HG02623 (cell line): ENCODE data around the gene SGSM1.

Experiments used
- ATAC-seq: cut with Tn5 transposase; IDR thresholded peaks from one replicate; pipeline ENCODE4 v1.9.1; 2021; ENCODE audit warnings: moderate library complexity; ENCODE audit not compliant: unreplicated experiment

Gene SGSM1

DNA sequence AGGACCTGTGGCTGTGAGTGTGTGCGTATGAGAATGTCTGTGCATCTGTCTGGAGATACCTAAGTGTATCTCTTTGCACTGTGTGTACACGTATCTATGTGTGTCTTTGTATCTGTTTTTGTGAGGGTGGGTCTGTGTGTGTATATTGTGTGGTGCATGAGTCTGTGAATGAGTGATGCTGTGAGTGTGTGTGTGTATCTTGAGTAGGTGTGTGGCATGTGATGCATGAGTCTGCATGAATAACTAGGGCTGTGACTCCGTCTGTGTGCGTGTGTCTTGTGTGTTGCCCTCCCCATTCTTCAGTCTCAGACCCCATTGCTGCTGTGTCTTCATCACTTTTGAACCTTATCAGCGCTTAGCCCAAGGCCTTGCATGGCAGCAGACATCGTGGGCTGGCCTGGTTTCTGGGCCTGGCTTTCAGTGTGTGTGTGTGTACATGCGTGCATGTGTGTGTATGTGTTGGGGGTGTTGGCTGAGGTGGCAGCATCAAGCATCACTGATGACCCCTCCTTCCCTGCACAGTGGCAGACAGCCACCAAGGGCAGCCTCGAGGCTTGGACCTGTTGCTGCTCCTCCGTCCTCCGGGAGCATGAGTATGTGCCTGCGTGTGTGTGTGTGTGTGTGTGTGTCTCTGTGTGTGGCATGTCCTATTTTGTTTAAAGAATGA, 1.4 kb downstream of the SGSM1 start:
- ATAC-seq: no peak

DNA sequence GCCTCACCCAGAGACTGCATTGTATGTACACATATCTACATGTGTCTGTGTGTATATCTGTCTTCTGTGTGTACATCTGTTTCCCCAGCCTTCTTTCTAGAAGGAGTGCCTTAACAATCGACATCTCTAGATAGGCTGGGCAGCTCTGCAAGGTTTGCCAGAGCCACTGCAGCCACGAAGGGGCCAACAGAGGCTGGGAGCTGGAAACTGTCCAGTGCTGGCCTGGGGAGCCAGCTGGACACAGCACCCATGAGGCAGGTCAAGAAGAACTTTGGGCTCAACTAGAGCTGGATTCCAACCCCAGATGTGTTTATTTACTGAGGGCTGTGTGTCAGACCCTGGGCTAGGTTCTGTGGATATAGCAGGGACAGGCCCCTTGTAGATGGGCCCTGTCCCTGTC, 3.3 kb downstream of the SGSM1 start:
- no peak for ATAC-seq

DNA sequence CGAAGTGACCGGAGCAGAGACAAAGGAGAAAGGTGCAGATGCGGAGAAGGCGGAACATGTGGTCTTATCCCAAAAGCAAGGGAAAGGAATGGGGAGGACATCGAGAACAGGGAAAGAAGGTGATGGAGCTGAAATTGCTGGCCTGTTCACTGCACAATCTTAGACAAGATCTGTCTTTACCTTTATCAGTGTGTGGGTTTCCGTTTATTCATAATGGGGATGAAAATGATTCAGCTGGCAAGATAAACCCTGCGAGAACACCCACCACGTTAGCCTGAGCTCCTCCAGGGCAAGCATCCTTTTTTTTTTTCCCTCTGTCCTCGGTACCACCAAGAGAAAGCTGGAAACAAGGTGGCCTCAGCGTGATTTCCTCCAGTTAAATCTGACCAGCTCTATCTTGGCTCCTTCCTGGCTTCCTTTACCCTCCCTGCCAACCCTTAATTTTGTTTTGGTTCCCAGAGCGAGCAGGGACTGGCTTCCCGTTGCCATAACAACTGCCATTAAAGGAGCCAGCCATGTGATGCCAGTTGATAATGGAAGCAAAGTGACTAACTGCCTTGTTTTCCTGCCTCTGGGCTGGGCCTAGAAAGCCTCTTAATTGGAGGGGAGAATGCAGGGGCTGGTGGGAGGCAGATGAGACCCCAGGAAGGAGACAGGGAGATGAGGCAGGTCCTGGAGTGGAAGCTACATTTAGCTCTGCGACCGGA, 4.2 kb downstream of the SGSM1 start:
- ATAC-seq: no peak

DNA sequence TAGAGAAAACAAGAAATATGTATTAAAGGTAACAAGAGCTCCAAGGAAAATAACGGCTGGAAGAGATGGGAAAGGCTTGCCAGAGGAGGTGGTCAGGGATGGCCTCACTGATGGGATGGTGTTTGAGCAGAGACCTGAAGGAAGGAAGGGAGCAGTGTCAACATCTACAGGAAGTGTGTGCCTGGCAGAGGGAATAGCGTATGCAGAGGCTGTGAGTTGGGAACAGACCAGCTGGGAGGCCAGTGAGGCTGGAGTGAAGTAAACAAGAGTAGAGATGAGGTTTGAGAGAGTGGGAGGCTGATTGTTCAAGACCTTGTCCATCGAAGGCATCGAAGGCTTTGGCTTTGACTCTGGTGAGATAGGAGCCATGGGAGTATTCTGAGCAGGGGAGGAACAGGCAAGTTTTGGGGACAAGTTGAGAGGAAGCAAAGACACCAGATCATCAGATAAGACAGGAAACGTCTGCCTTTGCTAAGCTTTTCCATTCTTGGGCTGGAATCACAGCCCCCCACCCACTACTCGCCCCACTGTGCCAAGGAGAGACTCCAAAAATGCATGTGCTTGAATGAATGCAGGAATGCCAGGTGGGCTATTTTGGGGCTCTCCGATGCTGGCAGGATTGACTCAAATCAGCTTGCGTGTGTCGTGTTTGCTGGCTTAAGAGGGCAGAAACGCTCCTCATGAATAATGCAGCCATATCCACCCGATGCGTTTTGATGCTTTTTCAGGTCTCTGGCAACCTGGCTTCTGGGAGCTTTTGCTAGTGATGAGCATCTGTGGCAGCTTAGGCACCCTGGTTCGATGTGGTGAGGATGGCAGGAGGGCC, 7.2 kb downstream of the SGSM1 start:
- ATAC-seq: no peak

DNA sequence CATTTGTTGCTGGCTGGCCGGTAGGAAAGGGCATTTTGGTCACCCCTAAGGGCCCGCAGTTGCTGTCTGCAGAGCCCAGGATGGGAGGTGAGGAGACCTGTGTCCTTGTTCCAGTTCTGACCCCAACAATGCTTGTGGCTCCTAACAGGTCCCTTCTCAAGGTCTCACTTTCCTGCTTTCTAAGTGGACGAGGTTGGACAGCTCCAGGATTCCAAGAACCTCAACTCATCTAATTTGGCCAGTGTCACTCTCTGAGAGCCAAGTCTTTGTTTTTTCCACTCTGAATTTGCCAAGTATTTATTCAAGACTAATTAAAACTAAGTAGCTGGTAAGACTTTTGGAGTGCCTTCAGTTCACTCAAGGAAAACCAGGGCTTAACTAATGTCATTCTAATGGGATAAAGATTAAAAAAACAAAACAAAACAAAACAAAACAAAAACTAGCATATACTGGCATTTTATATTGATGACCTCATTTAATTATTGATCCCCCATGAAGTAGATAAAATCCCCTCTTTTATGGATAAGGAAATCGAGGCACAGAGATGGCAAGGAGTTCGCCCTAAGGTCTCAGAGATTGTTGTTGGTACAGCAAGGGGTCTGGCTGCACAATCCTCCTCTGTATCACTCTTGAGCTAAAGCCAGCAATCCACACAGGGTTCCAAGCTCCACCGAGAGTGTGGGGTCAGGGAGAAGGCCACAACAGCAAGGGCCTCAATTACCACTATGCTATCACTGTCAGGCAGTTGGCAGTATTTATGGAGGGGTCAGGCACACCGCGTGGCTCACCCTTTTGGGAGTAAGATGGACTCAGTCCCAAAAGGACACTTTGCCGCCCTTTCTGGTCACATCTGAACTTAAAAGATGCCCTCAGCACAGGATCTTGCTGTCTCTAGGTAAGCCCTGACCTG, 8.1 kb downstream of the SGSM1 start:
- no peak for ATAC-seq

- no peak for ATAC-seq
Observed at GRCh38 chr22:24816806-24817205, 10.8 kb downstream of the SGSM1 start.

GRCh38 chr22:24819487-24819886, 13.5 kb downstream of the SGSM1 start:
- no peak for ATAC-seq

DNA sequence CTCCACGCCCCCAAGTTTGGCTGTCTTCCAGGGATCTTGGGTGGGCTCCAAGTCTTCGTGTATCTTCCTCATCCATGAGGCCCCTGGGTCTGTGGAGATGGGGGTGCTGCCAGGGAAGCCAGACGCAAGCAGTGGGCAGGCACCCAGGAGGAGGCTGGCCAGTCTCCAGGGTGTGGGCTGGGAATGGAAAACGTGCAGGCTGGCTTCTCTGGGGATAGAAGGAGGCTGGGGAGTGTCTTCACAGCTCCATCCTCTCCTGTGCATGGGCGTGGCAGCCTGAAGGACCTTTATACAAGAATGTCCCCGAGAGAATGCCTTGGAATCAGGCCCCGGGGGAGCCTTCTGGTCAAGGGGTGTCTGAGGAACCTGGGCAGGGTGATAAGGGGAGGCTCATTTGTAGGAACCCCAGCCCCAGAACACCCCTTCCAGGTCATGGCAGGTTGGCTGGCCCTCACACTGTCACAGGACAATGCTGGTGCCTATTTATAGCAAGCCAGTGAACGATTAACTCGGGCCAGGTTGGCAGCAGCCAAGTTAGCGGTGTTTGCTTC, 14.0 kb downstream of the SGSM1 start:
- no peak for ATAC-seq

DNA sequence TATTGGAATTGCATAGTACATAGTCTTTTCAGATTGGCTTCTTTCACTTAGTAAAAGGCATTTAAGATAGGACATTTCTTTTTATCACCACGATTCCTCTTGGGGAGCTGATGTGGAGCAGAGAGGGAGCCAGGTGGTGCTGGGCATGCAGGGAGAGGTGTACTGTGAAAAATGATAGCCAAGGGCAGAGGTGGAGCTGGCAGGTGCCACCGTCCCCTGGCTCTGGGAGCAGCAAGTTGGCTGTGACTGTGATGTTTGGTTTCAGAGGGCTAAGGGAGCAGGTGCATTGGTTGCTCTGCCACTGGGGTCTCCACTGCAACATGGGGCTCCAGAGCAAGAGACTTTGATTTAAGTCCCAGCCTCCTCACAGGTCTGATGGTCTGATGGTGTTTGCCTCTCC, 16.5 kb downstream of the SGSM1 start:
- no peak for ATAC-seq

GRCh38 chr22:24823787-24824186, 17.8 kb downstream of the SGSM1 start:
- no peak for ATAC-seq

DNA sequence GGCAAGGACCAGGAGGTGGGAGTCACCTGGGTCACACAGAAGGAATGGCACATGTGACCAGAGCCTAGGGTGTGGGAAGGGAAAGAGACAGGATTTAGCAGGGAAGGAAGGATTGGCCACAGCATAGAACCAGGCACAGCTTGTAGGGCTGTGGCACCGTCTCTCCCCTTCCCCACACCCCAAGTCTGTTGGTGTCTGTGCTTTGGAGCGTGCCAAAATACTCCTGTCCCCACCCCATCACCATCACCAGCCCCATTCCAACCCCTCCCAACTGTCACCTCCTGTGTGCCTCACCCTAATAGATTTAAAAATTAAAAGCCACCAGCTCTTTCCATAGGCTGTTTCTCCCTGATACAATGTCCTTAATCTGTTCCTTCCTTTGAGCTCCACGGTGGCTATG, 18.2 kb downstream of the SGSM1 start:
- no peak for ATAC-seq

- no peak for ATAC-seq
Observed at GRCh38 chr22:24824915-24825314, 18.9 kb downstream of the SGSM1 start.

GRCh38 chr22:24826710-24827285, 20.8 kb downstream of the SGSM1 start:
- ATAC-seq: no peak

DNA sequence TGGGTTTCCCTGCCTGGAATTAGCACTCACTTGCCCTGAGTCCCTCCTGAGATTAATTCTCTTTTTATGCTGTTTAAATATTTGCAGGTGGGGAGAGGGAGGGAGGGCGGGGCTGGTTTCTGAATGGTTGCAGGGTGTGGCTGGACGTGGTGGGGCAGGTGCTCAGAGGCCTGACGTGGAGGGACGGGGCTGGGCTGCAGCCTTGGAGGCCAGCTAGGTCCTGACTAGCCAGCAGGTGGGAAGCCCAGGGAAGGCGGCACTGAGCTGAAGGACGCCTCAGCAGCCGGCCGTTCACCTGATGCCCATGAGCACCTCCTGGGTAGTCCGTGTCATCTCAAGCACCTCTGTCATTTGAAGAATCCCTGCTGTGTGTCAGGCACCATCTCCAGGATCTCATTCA, 21.3 kb downstream of the SGSM1 start:
- no peak for ATAC-seq

DNA sequence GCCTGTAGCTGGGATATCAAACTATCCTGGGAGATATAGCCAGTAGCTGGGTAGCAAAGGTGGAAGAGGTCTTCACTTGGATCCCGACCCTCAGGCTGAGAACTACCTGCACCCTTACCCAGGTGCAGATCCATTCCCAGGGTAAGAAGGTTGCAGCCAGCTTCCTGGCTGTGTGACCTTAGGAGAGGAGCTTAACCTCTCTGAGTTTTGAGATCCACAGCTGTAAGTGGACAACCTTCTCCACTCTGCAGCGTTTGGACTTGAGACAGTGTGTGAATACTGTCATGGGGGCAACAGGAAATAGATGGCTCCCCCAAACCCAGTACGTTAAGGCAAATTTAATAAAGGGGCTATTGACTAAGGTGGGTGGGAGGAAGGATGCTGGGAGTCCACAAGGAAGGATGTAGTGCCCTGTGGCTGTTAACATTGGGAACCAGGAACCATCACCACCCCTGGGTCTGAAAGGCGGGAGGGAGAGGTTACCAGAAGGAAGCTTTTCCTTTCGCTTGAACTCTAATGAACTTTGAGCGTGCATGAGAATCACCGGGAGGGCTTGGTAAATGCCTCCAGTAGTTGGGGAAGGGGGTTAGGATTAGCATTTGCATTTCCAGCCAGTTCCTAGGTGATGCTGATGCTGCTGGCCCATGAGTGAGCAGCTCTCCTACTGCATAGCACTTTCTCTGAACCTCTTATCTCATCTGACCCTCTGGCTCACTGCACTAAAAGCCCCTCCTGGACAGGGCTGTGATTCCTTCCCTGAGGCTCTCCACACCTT, 24.4 kb downstream of the SGSM1 start:
- ATAC-seq: no peak

GRCh38 chr22:24831687-24832086, 25.7 kb downstream of the SGSM1 start:
- ATAC-seq: no peak

DNA sequence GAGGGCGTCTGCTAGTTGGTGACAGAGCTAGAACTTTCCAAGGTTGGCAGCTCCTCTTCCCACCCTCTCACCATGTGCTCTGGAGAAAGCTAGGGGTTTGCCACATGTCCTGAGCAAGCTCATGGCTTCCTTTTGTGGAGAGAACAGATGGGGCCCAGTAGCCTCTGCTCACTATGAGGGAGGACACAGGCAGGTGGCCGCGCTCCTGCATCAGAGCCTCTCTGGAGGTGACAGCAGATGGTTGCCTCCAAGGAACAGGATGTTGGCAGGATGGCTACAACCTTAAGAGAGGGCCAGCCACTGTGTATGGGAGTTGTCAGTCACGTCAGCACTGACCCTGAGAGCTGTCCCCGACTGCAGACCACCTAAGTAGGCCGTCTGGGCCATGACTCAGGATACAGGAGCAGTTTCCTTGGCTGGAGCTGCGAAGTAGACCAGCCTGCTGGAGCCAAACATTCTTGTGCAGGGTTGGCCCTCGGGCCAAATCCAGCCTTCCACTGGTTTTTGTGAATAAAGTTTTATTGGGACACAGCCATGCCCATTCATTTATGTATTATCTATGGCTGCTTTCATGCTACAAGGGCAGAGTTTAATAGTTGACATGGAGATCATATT, 28.0 kb downstream of the SGSM1 start:
- no peak for ATAC-seq

DNA sequence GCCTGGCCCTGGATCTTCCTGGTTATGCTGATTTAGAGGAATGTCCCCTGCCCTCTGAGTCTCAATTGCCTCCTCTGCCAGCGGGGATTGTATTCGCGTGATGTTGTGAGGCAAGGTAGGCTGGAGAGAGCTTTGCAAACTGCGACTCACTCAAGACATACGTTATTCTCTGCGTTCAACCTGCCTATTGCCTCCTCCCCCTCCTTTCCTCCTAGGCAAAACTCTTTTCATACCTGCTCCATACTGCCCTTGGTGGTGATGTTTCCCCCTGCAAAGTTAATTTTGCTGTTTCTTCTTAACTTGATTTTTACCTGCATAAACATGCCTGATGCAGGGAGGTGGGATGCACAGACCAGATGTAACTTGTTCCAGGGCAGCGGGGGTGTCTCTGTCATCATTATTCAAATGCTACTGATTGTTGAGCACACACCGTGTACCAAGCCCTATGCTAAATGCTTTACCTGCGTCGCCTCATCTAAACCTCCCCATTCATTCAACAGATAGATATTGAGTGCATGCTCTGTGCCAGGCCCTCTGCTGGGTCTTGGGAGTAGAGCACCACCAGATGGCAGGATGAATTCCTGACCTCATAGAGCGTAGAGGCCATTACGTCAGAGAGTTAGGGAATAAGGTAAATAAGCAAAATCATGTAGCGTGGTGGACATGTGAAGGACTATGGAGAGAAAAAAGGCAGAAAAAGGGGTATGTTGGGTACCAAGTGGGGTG, 29.0 kb downstream of the SGSM1 start:
- no peak for ATAC-seq
